ENCODE results near the gene FAM162B.
"Not testable (repeated sequence)": the region's sequence is repeated elsewhere in the genome, so short reads cannot be mapped to it uniquely, and the experiment has no call there.

FAM162B gene

GRCh38 chr6:116764961-116765841, at the start of gene FAM162B:
Gene FAM162B (minus strand): TSS chr6:116765719. CDS start chr6:116765576, 143 bp downstream.
- DNase-seq (ENCODE audit: low read depth in 2 of 2), result no peak

DNA sequence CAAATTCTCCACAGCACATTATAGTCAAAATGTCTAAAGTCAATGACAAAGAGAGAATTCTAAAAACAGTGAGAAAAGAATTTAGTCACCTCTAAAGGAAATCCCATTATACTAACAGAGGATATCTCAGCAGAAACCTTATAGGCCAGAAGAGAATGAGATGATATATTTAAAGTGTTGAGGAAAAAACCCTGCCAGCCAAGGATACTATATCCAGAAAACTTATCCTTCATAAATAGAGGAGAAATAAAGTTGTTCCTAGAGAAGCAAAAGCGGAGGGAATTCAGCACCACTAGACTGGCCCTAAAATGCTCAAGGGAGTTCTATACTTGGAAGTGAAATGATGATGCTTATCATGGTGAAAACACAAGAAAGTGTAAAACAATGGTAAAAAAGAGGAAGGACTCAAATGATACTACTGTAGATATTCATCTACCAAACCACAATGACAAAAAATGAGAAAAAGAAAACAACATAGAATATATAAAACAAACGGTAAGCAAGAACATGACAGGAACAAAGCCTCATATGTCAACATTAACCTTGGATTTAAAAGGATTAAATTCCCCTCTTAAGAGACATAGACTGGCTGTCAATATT, 46.6 kb upstream of the FAM162B start:
- no peak for DNase-seq (ENCODE audit: low read depth in 2 of 2)

GRCh38 chr6:116801971-116802370, 36.5 kb upstream of the FAM162B start:
- DNase-seq (ENCODE audit: low read depth in 2 of 2), result no peak

- no peak for DNase-seq (ENCODE audit: low read depth in 2 of 2)
Measured at GRCh38 chr6:116799945-116800344, 34.4 kb upstream of the FAM162B start.

GRCh38 chr6:116797585-116797984, 32.1 kb upstream of the FAM162B start:
- DNase-seq (ENCODE audit: low read depth in 2 of 2), result no peak

GRCh38 chr6:116793224-116793623, 27.7 kb upstream of the FAM162B start:
- no peak for DNase-seq (ENCODE audit: low read depth in 2 of 2)

DNA sequence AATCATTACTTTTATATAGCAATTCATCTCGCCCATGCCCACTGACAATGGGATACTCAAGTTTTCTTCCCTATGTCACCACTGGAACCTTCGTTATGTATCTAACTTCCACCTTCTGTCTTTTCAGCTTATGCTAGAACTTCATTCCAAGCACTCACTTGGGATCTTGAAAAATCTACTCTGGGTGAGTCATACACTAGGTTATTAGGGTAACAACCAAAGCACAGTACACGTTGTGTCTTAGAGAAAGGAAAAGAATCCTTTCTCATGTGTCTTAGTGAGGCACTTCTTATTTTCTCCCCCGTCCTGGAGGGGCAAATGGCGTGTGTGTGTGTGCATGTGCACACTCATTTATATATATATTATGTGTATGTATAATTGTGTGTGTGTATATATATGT, 18.3 kb upstream of the FAM162B start:
- DNase-seq (ENCODE audit: low read depth in 2 of 2), result no peak

DNA sequence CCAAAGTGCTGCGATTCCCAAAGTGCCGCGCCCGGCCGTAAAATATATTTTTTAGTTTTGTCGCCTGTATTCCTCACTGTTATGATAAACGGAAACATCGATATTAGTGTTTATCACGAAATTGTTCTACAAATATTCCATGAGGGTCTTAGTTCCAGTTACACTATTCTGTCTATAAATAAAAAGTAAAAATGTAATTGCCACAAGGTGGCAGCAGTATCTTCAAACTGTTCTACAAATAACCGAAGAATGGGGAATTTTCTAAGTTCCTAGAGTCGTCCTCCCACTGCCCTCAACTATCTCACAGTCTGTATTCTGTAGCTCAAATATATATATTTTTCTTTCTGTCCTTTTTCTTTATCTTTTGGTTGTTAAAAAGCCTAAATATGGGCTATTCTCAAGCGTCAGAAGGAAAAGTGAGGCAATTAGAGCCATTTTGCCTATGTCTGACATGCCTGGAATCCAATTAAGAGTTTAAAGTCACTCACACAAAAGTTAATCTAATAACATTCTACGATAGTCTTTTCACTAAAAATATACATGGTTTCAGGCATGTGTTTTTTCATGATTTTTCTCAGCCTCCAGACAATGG, 14.2 kb upstream of the FAM162B start:
- DNase-seq (ENCODE audit: low read depth in 2 of 2), result no peak

DNA sequence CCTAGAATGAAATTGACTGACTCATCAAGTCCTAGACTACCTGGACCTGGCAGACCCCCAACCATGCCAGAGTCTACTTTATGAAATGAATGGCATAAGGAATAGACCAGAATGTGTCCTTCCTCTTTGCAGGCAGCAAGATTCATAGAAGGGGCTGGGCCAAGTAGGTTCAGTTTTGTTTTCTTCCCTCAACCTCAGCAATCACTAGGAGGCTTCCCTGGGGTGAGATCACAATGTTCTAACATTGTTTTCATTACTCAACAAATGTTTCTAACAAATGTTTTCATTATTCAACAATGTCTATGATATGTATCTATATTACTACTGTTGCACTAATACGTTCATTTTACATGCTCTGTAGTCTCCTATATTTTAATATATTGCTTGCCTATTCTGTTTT, 8.4 kb upstream of the FAM162B start:
- no peak for DNase-seq (ENCODE audit: low read depth in 2 of 2)

- DNase-seq (ENCODE audit: low read depth in 2 of 2), result no peak
Measured at GRCh38 chr6:116772450-116772849, 6.9 kb upstream of the FAM162B start.

- no peak for DNase-seq (ENCODE audit: low read depth in 2 of 2)
Measured at GRCh38 chr6:116767715-116768114, 2.2 kb upstream of the FAM162B start.

DNA sequence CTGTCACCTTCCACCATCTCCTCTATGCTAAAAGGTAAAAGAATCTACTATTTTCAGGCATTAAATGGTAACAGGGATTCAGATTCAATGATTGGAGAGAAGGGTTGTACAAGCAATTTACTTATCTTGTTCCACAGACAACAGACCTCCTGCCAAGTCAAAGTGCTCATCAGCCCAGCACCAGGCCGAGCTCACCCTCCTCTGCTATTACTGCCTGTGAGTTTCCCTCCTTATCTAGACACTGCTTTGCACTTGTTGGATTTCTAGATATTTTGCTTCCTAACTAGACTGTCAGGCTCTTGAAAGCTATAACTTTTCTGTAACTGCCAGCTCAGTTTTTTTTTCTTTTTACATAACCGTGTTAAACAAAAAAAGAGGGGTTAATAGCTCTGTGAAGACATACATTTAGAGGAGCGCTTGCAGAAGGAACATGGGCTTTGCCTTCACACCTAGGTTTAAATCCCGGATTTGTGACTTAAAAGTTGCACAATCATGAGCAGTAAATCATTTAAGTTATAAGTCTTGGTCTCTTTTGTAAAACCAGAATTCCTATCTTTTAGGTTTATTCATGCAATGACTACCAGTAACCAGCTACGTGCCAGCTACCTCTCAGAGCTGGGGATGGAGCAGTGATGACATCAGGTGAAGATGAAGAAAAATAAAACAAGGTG, 1.1 kb upstream of the FAM162B start:
- no peak for DNase-seq (ENCODE audit: low read depth in 2 of 2)

DNA sequence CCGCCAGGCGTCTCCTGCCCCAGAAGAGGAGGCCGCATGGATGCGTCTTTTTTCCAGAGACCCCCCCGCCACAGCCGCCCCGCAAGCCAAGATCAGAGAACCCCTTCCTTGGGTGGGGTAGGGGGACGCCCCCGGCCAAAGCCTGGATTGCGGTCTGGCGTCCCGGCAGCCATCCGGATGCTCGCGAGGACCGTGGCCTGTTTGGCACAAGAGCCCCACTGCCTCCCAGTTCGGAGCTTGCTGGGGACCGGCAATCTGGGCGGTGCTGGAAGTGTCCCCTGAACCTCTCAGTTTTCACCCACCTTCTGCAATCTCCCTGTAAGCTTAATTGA, 924 bp downstream of the FAM162B start:
- no peak for DNase-seq (ENCODE audit: low read depth in 2 of 2)

DNA sequence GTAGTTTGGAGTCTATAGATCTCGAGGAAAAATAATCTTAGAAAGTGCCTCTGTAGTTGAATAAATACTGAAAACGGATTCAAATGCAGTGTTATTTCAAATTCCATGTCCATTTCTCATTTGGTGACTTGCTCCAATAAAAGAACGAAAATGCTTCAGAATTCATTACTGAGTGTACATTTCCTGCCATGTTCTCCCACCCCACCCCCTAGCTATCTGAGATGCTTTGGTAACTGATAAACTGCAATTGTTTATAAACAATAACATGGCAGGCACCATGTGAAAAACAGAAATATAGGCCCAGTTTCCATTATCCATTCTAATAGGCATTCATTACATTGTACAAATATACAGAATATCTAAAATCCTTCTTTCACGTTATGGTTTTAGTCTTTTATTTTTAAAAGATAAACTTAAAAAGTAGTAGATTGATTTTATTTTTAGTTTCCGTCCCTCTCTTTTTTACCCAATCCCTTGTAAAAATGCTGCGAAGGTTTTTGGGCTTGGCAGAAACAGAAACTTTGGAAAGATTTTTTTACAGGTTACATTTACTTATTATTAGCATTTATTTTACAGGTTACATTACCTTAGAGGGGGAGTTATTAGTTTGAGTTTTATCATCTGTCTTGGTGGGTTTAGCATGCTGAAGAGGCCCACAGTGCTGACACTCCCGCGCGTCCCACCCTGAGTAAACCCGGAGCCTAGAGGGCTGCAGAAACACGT, 1.5 kb downstream of the FAM162B start:
- DNase-seq (ENCODE audit: low read depth in 2 of 2), result no peak

DNA sequence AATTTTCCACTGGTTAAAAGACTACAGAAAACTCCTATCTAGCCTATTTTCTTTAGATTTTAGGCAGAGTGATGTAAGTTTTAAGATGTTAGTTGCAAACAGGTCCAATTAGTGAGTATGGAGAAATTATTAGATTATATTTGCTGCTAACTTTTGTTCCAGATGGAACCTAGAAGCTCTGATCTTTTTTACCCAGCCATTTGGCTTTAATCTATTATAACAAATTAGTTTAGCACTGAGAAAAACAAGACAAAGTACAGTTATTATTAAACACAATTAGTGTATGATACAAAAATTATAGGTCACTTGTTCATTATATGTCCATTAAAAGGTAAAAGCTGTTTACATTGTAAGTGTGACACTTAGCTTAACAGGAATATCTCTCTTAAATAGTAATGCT, 2.5 kb downstream of the FAM162B start:
- no peak for DNase-seq (ENCODE audit: low read depth in 2 of 2)

DNA sequence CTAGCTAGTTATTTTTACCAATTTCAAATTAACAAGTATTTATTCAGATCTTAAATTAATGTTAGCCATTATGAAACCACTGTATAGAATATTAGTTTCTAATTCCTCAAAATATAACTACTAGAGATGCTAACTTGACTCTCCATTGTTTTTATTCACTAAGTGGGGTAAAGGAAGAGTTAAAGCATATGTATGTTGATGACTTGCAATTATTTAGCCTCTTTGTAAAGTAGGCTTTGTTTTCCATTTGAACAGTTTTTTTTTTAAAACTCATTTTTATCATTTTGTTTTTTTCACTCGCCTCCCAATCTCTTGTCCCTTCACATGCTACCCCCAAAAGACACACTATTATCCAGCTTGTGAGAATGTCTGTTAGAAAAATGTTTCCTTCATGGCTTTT, 3.3 kb downstream of the FAM162B start:
- no peak for DNase-seq (ENCODE audit: low read depth in 2 of 2)

DNA sequence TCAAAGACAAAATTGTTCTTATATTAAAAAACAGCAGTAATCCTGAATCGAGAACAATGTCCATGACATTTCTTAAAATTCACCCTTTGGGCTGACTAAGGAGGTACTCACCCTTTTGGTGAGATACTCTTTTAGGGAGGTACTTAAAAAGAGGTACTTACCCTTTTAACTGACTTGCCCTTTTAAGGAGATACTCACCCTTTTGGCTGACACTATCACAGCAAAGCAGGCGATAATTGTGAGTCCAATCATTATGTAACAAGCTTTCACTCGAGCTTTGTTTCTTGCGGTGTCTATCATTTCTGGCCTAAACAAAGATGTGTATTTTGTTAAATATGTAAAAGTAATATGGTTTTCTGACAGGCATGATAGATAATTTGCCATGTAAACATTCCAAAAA, 3.7 kb downstream of the FAM162B start:
- no peak for DNase-seq (ENCODE audit: low read depth in 2 of 2)

- no peak for DNase-seq (ENCODE audit: low read depth in 2 of 2)
Measured at GRCh38 chr6:116745176-116745575, 20.3 kb downstream of the FAM162B start.

DNA sequence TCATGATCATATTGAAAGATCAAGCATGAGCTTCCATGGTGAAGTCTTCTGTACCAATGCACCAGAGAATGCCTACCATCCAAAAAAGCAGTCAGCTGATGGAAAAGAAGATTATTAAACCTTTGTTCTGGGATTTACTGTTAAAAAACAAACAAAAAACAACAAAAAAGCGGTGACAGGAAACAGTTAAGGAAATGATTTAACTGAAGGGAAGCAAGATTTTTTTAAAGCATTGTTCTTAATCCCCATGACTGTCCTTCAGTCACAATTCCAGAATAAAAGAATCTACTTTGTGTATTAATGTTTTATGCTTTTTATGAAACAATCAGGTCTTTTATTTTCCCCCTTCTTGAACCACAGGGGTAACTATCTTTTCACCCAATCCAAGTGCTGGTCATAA, 23.9 kb downstream of the FAM162B start:
- DNase-seq (ENCODE audit: low read depth in 2 of 2), result no peak

DNA sequence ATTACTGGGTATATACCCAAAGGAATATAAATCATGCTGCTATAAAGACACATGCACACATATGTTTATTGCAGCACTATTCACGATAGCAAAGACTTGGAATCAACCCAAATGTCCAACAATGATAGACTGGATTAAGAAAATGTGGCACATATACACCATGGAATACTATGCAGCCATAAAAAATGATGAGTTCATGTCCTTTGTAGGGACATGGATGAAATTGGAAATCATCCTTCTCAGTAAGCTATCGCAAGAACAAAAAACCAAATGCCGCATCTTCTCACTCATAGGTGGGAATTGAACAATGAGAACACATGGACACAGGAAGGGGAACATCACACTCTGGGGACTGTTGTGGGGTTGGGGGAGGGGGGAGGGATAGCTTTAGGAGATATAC, 25.0 kb downstream of the FAM162B start:
- not testable (repeated sequence) for DNase-seq (ENCODE audit: low read depth in 2 of 2)

GRCh38 chr6:116737004-116737403, 28.5 kb downstream of the FAM162B start:
- DNase-seq (ENCODE audit: low read depth in 2 of 2), result no peak

GRCh38 chr6:116730513-116730912, 35.0 kb downstream of the FAM162B start:
- DNase-seq (ENCODE audit: low read depth in 2 of 2), result no peak

Measured in stimulated activated CD8-positive, alpha-beta memory T cell treated with anti-CD3 and anti-CD28 coated beads, Interleukin-15, amount 100 ng/mL, for 4 hours (primary cell).